Adrenal gland (tissue), 5 donors: ENCODE results near the gene ABCA13.

Experiments used
- POLR2A ChIP-seq, 2 donors: fragments of 450-650 bp; IDR thresholded peaks; one replicate each; pipeline ENCODE4 v1.6.1; 2017; ENCODE audit warnings: antibody characterized with exemption in 2 of 2, mild to moderate bottlenecking in 2 of 2, moderate library complexity in 1 of 2
- TF ChIP-seq, protein P1 (sequence below), 6 experiments: fragments of 450-650 bp in 4 of 6; fragments of 200-600 bp in 2 of 6; sonication (generic) in 1 of 6; IDR thresholded peaks; 1 replicate in 5 of 6; 2 replicates in 1 of 6; pipeline versions ENCODE4 v1.5.1 to v1.8.0; 2016 to 2021; ENCODE audit warnings: antibody characterized with exemption in 6 of 6, mild to moderate bottlenecking in 2 of 6, moderate library complexity in 1 of 6
- donor health status: DM: no; HTN: no; CAD: no.

- TF ChIP-seq, protein P1, sequence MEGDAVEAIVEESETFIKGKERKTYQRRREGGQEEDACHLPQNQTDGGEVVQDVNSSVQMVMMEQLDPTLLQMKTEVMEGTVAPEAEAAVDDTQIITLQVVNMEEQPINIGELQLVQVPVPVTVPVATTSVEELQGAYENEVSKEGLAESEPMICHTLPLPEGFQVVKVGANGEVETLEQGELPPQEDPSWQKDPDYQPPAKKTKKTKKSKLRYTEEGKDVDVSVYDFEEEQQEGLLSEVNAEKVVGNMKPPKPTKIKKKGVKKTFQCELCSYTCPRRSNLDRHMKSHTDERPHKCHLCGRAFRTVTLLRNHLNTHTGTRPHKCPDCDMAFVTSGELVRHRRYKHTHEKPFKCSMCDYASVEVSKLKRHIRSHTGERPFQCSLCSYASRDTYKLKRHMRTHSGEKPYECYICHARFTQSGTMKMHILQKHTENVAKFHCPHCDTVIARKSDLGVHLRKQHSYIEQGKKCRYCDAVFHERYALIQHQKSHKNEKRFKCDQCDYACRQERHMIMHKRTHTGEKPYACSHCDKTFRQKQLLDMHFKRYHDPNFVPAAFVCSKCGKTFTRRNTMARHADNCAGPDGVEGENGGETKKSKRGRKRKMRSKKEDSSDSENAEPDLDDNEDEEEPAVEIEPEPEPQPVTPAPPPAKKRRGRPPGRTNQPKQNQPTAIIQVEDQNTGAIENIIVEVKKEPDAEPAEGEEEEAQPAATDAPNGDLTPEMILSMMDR (IDR thresholded peaks at IDR 0.05), result no peak
- TF ChIP-seq POLR2A (IDR thresholded peaks at IDR 0.05), result no peak
Measured at GRCh38 chr7:48180981-48181380, 9.7 kb downstream of the ABCA13 start.
